ENCODE measurements around the gene LGR5. TPM values are rescaled to one million over a fixed set of nuclear protein-coding genes. Genes with fewer than 3 reads are reported as not detected.

LGR5 gene
- total and polyA plus RNA-seq, 2 of the 8 experiments (the other 6 are each of a cell fraction or from before 2014, with no cell fraction given), result 0.08 to 0.19 TPM

GRCh38 chr12:71460318-71460717 lies 20.7 kb downstream of the LGR5 start:
- H3K9me3 ChIP-seq (ENCODE audit: insufficient read depth in 2 of 2, low read depth in 1 of 2, low read length in 1 of 2), result no peaks in the 10 kb centered on the region
- no peak overlapping the region for H2BK5ac ChIP-seq (ENCODE audit: low read depth, low read length)
- no peak overlapping the region for H4K5ac ChIP-seq (ENCODE audit: insufficient read length, low read depth, low read length)
- no peaks in the 10 kb centered on the region for H3K36me3 ChIP-seq (ENCODE audit: control insufficient read depth in 2 of 4, insufficient read depth in 4 of 4, low read length in 3 of 4)
- H2BK15ac ChIP-seq (ENCODE audit: low read length), result no peak overlapping the region
- H3K4ac ChIP-seq (replicated peaks; ENCODE audit: insufficient read length, low read depth, low read length), result no peak overlapping the region
- ChIA-PET POLR2A (ENCODE audit: partially characterized antibody) (no interaction called here), CTCF (ENCODE audit: partially characterized antibody) (no interaction called here)
- FAIRE-seq (no peak), DNase-seq (ENCODE audit: low read depth in 1 of 2, low spot score in 2 of 2) (no peak)
- no peak overlapping the region for H3K4me2 ChIP-seq (ENCODE audit: insufficient read depth in 1 of 2, low read depth in 2 of 2, low read length in 2 of 2)
- H3K56ac ChIP-seq (replicated peaks; ENCODE audit: insufficient read length, low read depth, low read length), result no peak overlapping the region
- no peak overlapping the region for H3K23ac ChIP-seq (ENCODE audit: insufficient read length)
- H3K4me1 ChIP-seq (replicated peaks in 1 of 4; ENCODE audit: control insufficient read depth in 3 of 4, insufficient read depth in 4 of 4, low read length in 3 of 4), result peaks cover 0 to 3% (median under 1%) of the 10 kb centered on the region in 4 experiments; a peak in 2 of 7 replicates
- H2BK12ac ChIP-seq (ENCODE audit: low read depth, low read length), result no peak overlapping the region
- no peaks in the 10 kb centered on the region for H3K23me2 ChIP-seq (ENCODE audit: low read depth, low read length)
- no peaks in the 10 kb centered on the region for H3K79me2 ChIP-seq (ENCODE audit: control insufficient read depth in 1 of 2, insufficient read depth in 2 of 2, low read length in 2 of 2)
- 93% methylated on average over 4 of the region's 4 CpGs; no CpG with 5 or more reads in 1 of the 2 experiments for WGBS, 2 experiments (ENCODE audit: extremely low coverage in 1 of 2, insufficient coverage in 1 of 2, insufficient read length in 1 of 2, insufficient replicate concordance in 2 of 2, low coverage in 1 of 2, low lambda C conversion rate in 2 of 2, missing lambda C conversion rate in 1 of 2)
- no peak for TF ChIP-seq RBBP5 (IDR thresholded peaks at IDR 0.05; ENCODE audit: borderline replicate concordance, low read depth, low read length)
- no peak for TF ChIP-seq TAF1 (IDR thresholded peaks at IDR 0.05; ENCODE audit: low read depth, low read length)
- no peak for TF ChIP-seq POU5F1 (IDR thresholded peaks at IDR 0.05; ENCODE audit: low read depth, low read length)
- no peak for TF ChIP-seq GTF2F1 (IDR thresholded peaks at IDR 0.05; ENCODE audit: borderline replicate concordance, low read depth, low read length)
- no peak for TF ChIP-seq SP1 (IDR thresholded peaks at IDR 0.05; ENCODE audit: low read depth, low read length)
- no peak for TF ChIP-seq NANOG (IDR thresholded peaks at IDR 0.05; ENCODE audit: insufficient read depth, low read depth, low read length, poor library complexity, severe bottlenecking)
- TF ChIP-seq RNF2 (IDR thresholded peaks at IDR 0.05; ENCODE audit: borderline replicate concordance, low read depth, low read length, missing control alignments, poor library complexity, severe bottlenecking), result no peak
- TF ChIP-seq ASH2L (IDR thresholded peaks at IDR 0.05; ENCODE audit: low read length), result no peak
- TF ChIP-seq TAF7 (optimal IDR thresholded peaks at IDR 0.05; ENCODE audit: borderline replicate concordance, low read depth, low read length), result no peak
- no peak for TF ChIP-seq HDAC2 (IDR thresholded peaks at IDR 0.05; ENCODE audit: borderline replicate concordance in 1 of 2, low read depth in 2 of 2, low read length in 2 of 2)
- no peak for TF ChIP-seq POLR2AphosphoS5 (IDR thresholded peaks at IDR 0.05; ENCODE audit: low read depth, low read length)
- no peak overlapping the region for H3K14ac ChIP-seq (ENCODE audit: insufficient read length)
- no peak overlapping the region for H2BK120ac ChIP-seq (replicated peaks; ENCODE audit: low read depth, low read length)
- H2AK5ac ChIP-seq (ENCODE audit: low read depth, low read length), result no peak overlapping the region
- H4K8ac ChIP-seq (ENCODE audit: extremely low read depth, insufficient read depth, low read length), result no peak overlapping the region
- H3K9ac ChIP-seq (replicated peaks in 1 of 4; ENCODE audit: extremely low read depth in 1 of 4, low read depth in 3 of 4, low read length in 3 of 4), result no peak overlapping the region
- H4K20me1 ChIP-seq (replicated peaks in 1 of 2; ENCODE audit: control insufficient read depth in 1 of 2, insufficient read depth in 2 of 2, low read length in 2 of 2), result no peaks in the 10 kb centered on the region
- H3K79me1 ChIP-seq (ENCODE audit: low read depth, low read length), result no peaks in the 10 kb centered on the region
- no peak overlapping the region for H3K27ac ChIP-seq (ENCODE audit: low read depth, low read length)
- H3K27me3 ChIP-seq (replicated peaks in 1 of 4; ENCODE audit: control insufficient read depth in 3 of 4, extremely low read depth in 1 of 4, insufficient read depth in 3 of 4, low read length in 3 of 4), result no peaks in the 10 kb centered on the region
- no peak overlapping the region for H2BK20ac ChIP-seq (ENCODE audit: low read length)
- H2AFZ ChIP-seq (ENCODE audit: low read length), result no peak overlapping the region
- H3K4me3 ChIP-seq (ENCODE audit: extremely low read depth in 1 of 4, insufficient read depth in 2 of 4, low read depth in 3 of 4, low read length in 4 of 4), result no peak overlapping the region
- H4K91ac ChIP-seq (replicated peaks; ENCODE audit: insufficient read length, low read length), result no peak overlapping the region
- H3K18ac ChIP-seq (ENCODE audit: extremely low read depth, low read length), result no peak overlapping the region
